ENCODE measurements around the gene RASAL3.

DNA sequence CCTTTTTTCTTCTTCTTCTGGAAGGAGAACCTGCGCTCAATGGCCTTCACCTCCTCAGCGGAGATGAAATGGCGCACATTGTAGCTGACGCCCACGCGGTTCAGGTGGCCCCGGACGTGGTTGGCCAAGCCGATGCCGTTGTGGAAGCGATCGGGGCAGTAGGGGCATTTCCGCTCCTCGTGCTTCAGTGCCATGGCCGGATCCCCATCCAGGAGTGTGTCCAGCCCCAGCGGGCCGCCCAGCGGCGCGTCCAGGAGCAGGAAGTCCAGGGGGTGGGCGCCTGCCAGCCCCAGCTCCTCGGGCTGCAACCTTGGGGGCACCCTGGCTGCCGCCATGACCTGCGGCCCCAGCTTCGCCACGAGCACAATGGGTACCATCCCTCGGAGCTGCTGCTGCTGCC is 25.8 kb downstream of the RASAL3 start:
- no peak for TF ChIP-seq POLR2AphosphoS5 (IDR thresholded peaks at IDR 0.05; ENCODE audit: borderline replicate concordance, low read depth, low read length)
- no peak for TF ChIP-seq EZH2 (IDR thresholded peaks at IDR 0.05)
- no peak for TF ChIP-seq FOXP2 (optimal IDR thresholded peaks at IDR 0.05; ENCODE audit: control extremely low read depth, extremely low read length, insufficient read depth)
